Measurements from ENCODE around the gene AFP.

The AFP gene

DNA sequence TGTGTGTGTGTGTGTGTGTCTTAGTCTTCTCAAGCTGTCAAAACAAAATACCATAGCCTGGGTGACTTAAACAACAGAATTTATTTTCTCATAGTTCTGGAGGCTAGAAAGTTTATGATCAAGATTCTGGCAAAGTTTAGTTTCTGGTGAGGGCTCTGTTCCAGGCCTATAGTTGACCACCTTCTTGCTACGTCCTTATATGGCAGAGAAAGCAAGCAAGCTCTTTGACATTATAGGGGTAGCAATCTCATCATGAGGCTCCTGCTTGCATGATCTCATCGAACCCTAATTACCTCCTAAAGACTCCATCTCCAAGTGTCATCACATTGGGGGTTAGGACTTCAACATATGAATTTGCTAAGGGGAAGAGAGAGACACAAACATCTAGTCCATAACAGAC lies 6.9 kb upstream of the AFP start:
- TF ChIP-seq CTCF (IDR thresholded peaks at IDR 0.05; ENCODE audit: insufficient read depth, low read depth, low read length, missing control alignments) = no peak
- no peak for DNase-seq (ENCODE audit: low read depth)
- H3K4me3 ChIP-seq (ENCODE audit: low read depth, low read length) = no peak overlapping the region

DNA sequence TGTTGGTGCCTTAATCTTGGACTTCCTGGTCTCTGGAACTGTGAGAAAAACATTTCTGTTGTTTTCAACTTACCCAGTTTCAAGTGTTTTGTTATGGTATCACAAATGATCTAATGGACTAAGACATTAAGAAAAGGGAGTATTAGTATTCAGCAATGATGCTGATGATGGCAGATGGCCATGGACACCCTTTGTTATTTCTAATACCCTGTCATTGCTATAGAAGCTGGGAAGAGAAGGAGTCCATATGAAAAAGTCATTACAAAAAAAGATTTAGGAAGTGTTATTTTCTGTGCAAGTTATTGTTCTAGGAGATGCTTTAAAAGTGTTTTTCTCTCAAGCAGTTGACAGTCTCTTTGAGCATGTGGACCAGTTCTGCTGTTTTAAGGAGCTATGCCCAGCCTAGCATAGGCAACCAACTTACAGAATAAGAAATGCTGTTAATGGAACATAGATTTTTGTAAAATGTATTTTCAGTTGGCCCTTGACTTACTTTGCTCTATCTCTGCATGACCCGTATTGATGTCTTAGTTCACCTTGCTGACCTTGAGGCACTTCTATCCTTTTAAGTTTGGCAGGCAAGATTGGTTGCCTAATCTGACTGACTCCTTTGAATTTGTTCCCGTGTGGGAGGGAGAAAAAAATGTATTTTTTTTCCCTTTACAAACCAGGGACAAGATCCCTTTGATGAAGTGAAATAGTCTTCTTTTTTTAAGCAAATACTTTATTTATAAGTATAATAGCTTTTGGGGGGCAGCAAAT lies 6.0 kb upstream of the AFP start:
- DNase-seq (ENCODE audit: low read depth) = no peak
- no peak for TF ChIP-seq CTCF (IDR thresholded peaks at IDR 0.05; ENCODE audit: insufficient read depth, low read depth, low read length, missing control alignments)
- no peak overlapping the region for H3K4me3 ChIP-seq (ENCODE audit: low read depth, low read length)

DNA sequence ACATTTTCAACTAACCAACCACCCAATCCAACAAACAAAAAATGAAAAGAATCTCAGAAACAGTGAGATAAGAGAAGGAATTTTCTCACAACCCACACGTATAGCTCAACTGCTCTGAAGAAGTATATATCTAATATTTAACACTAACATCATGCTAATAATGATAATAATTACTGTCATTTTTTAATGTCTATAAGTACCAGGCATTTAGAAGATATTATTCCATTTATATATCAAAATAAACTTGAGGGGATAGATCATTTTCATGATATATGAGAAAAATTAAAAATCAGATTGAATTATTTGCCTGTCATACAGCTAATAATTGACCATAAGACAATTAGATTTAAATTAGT lies 4.2 kb upstream of the AFP start:
- TF ChIP-seq CTCF (IDR thresholded peaks at IDR 0.05; ENCODE audit: insufficient read depth, low read depth, low read length, missing control alignments) = no peak
- no peak for DNase-seq (ENCODE audit: low read depth)
- no peak overlapping the region for H3K4me3 ChIP-seq (ENCODE audit: low read depth, low read length)

DNA sequence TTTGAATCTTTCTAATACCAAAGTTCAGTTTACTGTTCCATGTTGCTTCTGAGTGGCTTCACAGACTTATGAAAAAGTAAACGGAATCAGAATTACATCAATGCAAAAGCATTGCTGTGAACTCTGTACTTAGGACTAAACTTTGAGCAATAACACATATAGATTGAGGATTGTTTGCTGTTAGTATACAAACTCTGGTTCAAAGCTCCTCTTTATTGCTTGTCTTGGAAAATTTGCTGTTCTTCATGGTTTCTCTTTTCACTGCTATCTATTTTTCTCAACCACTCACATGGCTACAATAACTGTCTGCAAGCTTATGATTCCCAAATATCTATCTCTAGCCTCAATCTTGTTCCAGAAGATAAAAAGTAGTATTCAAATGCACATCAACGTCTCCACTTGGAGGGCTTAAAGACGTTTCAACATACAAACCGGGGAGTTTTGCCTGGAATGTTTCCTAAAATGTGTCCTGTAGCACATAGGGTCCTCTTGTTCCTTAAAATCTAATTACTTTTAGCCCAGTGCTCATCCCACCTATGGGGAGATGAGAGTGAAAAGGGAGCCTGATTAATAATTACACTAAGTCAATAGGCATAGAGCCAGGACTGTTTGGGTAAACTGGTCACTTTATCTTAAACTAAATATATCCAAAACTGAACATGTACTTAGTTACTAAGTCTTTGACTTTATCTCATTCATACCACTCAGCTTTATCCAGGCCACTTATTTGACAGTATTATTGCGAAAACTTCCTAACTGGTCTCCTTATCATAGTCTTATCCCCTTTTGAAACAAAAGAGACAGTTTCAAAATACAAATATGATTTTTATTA lies 3.6 kb upstream of the AFP start:
- TF ChIP-seq CTCF (IDR thresholded peaks at IDR 0.05; ENCODE audit: insufficient read depth, low read depth, low read length, missing control alignments) = no peak
- DNase-seq (ENCODE audit: low read depth) = no peak
- no peak overlapping the region for H3K4me3 ChIP-seq (ENCODE audit: low read depth, low read length)

- TF ChIP-seq CTCF (IDR thresholded peaks at IDR 0.05; ENCODE audit: insufficient read depth, low read depth, low read length, missing control alignments) = no peak
- no peak for DNase-seq (ENCODE audit: low read depth)
These were observed 2.9 kb upstream of the AFP start for GRCh38 chr4:73433140-73433539.

DNA sequence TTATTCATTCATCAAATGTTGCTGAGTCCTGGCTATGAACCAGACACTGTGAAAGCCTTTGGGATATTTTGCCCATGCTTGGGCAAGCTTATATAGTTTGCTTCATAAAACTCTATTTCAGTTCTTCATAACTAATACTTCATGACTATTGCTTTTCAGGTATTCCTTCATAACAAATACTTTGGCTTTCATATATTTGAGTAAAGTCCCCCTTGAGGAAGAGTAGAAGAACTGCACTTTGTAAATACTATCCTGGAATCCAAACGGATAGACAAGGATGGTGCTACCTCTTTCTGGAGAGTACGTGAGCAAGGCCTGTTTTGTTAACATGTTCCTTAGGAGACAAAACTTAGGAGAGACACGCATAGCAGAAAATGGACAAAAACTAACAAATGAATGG lies 1.7 kb upstream of the AFP start:
- no peak overlapping the region for H3K4me3 ChIP-seq (ENCODE audit: low read depth, low read length)
- DNase-seq (ENCODE audit: low read depth) = no peak
- TF ChIP-seq CTCF (IDR thresholded peaks at IDR 0.05; ENCODE audit: insufficient read depth, low read depth, low read length, missing control alignments) = peak; percentile 42

More at GRCh38 chr4:73433140-73433539, 2.9 kb upstream of the AFP start:
- H3K4me3 ChIP-seq (ENCODE audit: low read depth, low read length) = no peak overlapping the region

All from GM12865 (cell line).